HT1080 (cell line): ENCODE data around the gene TLX1. TPM values are rescaled to one million over a fixed set of nuclear protein-coding genes. Genes with fewer than 3 reads are reported as not detected.

Source experiments
- DNase-seq: peaks from one replicate; pipeline ENCODE4 v3.0.0-alpha.2; 2015; ENCODE audit warnings: low read depth
- total RNA-seq: library from RNA; depleted of rRNA; stranded (reverse); fragments of >200 nt; shearing (Covaris generic); gene quantifications from 2 replicates; pipeline ENCODE4 v1.2.3, GENCODE V29; 2014

TLX1 gene
- total RNA-seq, 1 experiment from 2014 or later, result not detected

DNA sequence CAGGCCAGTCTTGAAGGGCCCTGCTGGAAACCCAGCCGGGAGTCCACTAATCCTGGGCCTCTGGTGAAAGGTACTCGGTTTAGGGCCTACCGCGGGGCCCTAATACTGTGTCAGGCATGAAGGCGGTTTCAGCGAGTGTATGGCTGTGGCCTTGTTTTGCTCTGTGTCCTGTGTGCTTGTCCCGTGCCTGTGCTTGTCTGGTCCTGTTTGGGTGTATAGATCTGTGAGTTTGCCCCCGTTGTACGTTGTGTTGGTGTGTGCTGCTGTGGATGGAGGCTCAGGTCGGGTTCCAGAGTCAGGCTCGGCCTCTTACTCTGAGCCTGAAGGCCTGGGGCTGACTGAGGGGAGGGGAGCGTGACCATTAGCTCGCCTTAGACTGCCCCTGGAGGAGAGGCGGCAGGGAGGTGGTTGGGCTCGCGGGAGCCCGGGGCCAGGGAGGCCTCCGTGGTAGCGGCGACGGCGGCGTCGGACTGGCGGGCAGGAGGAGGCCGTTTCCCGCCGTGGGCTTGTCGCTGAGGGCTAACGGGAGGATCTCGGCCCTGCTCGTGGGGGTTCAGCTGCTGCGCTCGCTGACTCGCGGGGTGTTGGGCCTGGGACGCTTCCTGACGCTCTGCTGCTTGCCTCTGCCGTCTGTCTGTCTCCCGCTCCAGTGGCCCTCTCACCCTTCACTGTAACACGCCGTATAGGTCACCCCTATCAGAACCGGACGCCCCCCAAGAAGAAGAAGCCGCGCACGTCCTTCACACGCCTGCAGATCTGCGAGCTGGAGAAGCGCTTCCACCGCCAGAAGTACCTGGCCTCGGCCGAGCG is 2.6 kb downstream of the TLX1 start:
- no peak for DNase-seq

DNA sequence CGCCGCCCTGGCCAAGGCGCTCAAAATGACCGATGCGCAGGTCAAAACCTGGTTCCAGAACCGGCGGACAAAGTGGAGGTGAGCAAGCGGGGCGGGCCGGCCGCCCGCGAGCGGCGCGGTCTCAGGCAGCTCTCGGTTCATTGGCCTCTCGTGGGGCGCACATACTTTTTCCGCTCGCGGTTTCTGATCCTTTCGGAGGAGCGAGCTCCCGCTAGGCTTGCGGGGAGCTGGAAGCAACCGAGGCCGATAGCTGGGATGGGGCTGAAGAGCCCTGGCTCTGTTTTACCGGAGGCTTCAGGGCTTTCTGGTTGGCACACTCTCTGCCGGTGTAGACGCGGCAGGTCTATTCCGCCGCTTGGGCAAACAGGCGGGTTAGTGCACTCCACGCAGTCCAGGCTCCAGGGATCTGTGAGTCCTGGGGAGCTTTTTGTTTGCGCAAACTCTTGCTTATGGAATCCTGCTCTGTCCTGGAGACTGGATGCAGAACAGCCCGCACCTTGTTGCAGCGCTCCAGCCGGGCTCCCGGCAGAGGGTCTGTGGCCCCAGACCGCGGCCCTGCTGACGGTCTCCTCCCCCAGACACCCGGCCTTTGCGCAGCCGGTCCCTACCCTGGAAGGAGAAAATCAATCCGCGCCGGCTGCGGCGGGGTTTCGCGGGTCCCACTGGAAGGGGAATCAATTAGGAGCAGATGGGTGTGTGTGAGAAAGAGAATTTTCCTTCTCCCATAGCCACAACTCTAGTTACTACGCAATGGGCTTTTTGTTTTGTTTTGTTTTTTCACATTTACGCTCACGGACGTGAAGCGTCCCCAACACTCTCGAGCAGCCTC is 3.4 kb downstream of the TLX1 start:
- no peak for DNase-seq

DNA sequence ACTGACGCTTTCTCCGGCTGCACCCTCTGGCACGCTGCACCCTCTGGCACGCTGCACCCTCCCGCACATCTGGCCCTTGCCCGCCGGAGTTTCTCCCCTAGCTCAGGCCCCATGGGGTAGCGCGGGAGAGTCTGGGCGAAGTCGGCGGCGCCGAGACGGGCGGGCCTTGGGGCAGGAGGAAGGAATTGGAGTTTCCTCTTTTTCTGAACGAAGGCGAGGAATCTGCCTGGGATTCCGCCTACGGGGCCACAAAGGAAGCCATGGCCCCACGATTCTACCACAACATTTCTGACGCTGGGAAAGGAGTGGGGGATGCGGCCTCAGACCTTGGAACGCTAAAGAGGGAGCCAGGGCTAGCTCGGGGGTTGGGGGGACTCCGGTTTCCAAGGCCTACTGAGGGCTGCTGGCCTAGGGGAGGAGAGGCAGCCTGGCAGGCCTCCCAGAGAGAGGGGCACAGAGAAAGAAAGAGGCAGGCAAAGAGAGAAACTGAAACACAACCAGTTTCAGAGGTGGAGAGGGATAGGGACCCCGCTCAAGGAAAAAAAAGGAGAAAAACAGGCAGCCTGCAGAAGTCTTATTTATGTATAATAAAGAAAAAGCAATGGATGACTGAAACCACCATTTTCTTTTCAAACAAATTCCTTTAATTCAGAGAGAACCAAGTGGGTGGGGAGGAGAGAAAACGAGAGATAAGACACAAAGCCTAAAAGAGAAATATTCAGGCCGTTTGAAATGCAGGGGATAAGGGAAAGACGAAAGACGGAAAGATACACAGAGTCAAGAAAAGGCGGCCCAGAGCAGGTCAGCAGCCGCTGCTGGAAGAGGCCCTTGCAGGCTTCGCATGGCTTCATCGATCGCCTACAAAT is 4.3 kb downstream of the TLX1 start:
- DNase-seq, result no peak

DNA sequence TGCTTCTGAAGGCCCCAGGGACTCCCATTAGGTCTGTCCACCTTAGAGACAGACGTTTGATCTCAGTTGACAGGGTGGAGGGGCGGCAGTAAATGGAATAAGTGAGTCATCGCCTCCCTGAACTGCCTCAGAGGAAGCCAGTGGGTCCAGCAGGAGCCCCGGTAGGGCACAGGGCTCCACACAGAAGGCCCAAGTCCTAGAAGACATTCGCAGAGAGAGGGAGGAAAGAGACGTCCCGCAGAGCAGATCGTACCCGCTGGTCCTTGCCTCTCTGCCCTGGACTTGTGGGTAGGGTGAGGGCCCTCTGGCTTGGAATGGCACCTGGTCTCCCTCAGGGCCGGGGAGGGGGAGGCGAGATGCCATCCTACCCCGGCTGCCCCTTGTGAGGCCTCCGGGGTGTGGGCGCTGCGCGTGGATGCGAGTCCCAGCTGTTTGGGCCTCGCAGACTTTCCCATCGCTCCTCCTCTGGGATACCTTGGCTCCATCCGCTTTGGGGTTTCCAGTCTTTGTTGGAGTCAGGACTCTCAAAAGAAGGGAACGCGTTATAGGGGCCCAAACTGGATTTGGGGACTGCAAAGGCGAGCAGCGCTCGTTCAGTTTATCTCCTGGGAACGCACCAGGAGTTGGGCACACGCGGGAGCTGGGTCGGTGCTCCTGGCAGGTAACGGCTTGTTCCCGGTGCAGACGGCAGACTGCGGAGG is 5.1 kb downstream of the TLX1 start:
- peak; percentile 43 for DNase-seq

DNA sequence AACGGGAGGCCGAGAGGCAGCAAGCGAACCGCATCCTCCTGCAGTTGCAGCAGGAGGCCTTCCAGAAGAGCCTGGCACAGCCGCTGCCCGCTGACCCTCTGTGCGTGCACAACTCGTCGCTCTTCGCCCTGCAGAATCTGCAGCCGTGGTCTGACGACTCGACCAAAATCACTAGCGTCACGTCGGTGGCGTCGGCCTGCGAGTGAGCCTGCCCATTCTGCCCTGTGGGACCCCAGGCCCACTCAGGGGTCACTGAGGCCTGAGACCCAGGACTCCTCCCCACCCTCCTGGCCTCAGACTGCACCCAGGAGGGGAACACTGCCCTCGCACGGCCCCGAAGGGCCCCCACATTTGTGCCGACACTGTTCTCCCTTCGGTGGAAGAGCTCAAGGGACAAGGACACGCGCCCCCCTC is 5.6 kb downstream of the TLX1 start:
- DNase-seq, result no peak

DNA sequence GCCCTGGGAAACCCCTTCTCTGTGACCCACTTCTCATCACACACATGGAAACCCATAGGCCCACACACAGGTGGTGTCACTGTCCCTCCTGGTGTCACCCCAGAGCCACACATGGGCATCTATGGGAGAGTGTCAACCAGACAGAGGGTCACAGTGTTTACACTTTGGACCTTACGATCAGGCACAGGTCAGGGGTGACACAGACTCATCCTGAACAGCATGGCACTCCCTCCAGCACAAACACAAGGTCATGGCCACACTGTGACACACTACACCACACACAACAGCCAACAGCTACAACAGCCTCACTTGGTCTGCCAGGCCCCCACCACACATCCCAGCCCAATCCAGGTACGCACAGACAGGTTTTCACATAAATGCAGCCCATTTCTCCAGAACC is 6.2 kb downstream of the TLX1 start:
- no peak for DNase-seq

DNA sequence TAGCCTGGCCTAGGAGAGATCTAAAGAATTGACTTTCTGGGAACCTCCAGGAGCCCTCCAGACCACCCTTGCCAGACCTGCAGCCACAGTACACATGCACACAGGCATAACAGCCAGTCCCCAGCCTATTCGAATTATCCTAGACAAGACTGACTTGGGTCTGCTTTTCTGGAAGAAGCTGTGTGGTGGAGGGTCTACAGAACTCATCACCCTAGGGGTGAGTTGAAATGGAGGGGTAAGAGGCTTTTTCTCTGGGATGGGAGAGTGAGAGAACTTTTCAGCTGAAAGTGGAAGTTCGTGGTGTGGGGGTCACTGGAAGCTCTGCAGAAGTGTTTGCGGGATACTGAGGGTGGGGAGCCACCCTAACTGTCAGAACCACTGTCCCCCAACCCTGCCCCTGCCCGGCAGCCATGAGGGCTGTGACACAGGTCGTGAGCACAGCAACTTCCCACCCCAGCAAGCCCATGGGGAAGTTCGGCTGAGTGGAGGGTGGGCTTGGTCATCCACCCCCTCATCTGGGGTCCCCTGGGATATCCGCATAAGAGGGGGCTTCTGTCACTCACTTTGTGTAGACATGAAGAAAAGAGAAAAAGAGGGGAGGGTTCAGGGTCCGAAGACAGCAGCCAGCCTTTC is 7.8 kb downstream of the TLX1 start:
- no peak for DNase-seq

DNA sequence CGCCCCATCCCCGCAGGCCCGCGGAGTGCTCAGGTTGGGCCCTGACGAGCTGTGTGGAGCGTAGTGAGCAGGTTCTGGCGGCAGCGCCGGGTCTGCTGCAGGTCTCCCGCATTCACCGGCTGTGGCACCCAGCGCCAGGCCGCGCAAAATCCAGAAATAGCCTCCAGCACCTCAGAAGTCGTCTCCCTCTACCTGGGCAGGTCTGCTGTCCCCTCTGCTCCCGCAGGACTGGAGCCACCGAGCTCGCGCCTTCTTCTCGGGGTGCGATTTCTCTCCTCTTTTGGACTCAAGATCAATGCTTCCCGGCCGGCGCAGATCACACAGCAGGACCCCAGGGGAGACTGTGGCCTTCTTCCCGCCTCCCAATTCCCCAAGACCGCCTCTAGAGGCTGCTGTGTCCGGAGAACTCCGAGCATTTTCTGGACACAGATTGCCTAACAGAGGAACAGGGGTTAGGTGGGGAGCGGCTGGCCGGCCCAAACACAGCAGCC is 8.4 kb downstream of the TLX1 start:
- DNase-seq, result no peak

DNA sequence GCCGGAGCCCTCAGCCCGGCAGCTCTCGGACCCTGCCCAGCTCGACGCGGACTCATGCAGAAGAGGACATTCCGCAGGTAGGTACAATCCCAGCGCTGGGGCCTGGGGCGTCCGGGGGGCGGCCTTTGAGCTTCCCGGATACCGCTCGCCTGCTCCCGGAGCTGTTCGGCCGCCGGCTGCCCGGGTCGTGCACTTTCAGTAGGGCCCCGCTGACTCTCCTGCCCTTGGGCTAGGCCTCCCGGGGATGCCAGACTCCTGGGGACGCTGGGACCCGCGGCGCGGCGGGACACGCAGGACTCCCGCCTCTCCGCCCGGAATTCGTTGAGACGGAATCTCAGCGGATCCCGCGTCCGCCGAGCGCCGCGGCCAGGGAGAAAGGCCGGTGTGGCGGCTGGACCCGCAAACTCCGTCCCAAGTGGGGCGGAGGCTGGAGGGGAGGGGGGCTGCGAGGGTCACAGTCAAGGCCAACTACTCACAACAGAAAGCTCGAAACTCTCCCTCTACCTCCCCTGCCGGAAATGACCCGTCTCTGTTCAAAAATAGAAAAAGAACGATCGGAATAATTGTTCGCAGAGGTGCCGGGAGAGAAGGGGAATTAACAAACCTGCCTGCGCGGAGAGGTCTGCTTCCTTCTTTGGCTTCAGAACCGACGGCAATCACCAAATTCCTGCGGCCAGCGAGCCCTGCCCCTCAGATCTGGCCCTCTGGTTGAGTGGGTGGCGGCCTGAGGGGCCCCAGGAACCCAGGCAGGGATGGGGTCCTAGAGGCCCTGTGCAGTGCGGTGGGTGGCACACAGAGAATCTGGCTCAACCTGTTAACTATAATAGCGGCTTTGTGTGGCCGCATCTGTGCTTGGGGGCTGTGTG is 9.2 kb downstream of the TLX1 start:
- no peak for DNase-seq

DNA sequence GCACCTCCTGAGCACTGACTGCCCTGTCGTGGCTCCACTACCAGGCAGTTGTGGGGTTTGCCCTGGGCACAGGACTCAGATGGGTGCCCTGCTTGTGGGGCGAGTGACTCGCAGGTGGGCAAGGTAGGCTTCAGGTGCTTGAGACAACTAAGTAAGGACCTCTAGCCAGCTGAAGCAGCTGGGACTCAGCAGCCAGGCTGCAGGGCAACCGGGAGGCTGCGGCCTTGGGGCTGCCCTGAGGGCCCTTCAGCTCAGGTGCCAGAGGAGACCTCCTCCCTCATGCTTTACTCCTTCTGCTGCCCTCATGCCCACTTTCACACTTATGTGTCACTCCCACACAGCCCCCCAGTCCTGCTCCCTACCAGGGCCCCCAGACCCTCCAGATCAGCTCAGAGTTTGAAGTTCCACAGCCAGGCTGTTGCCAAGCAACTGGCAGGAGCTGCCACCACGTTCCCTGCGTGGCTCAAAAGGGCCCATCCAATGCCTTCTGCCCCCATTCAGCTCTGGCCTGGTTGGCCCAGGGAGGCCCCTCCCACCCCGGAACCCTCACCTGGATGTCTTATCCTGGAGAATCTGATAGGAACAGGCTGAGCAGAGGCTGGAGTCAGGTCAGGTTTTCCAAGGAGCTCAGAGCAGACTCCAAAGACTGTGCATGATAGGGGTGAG is 10.0 kb downstream of the TLX1 start:
- DNase-seq, result no peak

DNA sequence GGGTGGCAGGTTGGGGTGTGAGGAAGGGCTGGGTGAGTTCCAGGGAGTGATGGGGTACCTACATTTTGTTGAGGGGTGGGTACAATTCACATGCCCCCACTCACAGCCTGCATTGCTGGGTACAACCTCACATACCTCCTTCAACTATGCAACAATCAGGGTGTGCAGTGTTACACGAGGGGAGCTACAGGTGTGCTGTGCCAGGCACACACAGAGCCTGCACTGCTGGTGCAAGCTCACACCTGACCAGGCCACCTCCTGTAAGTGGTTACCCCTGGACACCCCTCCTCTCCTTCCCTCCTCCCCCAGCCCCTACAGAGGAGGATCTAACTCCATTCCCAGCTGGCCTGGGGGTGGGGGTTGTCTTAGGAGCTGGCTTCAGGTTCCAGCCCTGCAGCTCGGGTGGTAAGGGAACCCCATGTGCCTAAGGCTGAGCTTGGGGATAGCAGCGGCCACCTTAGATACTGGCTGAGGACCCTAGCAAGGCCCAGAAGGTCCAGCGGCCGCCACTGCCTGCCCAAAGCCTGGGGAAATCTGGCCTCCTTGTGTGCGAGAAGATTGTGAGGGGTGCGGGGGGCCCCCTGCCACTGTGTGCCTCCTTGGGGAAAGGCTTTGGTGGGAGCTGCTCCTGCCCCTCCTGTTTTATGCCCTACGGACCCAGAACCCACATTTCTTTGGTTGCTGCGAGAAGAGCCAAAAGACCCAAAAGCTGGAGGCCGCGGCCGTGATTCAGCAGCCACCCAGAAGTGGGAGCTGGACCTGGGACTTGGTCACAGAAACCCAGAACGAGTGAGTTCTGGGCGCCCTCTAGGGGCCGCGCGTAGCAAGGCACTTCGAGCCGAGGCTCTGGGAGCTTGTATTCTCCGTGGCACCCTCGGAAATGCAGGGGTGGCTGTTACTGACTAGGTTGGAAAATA is 10.8 kb downstream of the TLX1 start:
- DNase-seq, result peak; percentile 80

DNA sequence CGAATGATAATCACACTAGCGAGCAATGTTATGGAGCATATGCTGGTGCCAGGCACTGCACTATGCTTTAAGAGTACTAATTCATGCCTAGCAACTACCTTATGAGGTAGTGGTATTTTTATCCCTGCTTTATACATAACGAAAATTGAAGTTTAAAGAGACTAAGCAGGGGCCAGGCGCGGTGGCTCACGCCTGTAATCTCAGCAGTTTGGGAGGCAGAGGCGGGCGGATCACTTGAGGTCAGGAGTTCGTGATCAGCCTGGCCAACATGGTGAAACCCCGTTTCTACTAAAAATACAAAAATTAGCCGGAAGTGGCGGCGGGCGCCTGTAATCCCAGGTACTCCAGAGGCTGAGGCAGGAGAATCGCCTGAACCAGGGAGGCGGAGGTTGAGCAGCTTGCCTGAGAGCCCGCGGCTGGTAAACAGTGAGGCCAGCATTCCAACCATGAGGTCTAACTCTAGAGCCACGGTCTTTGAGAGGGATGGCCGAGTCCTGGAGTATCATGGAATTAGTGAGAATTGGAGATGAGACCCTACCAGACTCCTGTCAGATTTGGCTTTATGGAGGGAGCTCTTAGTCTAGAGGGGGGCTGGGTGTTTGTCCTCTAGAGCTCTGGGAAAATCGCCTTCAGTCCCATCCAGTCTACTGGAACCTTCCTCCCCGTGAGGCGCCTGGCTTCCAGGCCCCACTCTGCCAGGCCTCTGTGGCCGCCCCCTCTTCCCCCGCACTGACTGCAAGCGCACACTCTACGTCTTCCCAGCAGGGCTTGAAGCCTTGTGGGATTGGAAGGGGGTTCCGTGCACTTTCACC is 11.6 kb downstream of the TLX1 start:
- DNase-seq, result no peak

DNA sequence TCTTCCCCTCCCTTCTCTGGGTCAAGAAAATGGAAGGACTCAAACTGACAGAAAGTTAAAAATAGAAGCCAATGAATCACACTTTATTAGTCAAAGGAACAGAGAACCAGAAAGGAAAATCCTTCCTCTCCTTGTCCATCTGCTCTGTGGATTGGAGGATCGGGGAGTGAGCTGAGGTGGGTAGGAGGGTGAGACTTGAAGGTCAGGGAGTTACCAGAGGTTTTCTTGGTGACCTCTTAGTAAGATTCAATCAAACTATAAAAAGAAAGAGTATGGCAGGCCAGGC is 12.2 kb downstream of the TLX1 start:
- peak; percentile 17 for DNase-seq

DNA sequence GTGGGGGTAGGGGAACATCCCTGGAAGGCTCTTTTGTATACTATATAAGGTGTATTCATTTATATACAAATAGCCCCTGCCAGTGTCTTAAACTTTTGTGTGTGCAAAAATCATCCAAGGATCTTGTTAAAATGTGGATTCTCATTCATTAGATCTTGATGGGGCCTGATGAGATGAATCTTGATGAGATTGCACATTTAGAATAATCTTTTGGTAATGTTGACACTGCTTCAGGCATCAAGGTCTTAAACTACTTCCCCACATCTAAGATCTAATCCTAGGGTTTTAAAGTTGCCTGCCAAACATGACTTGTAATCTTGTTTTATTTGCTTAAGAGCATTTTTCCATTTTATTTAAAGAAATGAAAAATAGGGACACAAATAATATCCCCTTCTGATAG is 13.0 kb downstream of the TLX1 start:
- DNase-seq, result no peak

DNA sequence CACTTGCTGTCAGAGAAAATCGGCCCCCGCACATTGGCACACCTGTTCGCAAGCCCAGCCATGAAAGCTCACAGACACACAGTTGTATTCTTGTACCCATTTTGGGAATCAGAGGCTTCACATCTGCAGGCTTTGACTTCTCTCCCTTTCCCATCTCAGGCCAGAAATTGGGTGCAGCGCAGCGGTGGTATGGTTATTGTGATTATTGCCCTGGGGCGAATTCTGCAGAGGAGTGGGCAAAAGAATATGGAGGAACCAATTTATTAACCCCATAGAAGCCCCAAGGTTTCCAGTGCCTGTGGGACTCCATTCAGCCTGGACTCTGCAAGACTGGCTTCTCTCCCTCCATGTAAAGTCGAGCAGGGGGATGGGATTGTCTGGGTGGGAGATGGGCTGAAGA is 14.0 kb downstream of the TLX1 start:
- no peak for DNase-seq

DNA sequence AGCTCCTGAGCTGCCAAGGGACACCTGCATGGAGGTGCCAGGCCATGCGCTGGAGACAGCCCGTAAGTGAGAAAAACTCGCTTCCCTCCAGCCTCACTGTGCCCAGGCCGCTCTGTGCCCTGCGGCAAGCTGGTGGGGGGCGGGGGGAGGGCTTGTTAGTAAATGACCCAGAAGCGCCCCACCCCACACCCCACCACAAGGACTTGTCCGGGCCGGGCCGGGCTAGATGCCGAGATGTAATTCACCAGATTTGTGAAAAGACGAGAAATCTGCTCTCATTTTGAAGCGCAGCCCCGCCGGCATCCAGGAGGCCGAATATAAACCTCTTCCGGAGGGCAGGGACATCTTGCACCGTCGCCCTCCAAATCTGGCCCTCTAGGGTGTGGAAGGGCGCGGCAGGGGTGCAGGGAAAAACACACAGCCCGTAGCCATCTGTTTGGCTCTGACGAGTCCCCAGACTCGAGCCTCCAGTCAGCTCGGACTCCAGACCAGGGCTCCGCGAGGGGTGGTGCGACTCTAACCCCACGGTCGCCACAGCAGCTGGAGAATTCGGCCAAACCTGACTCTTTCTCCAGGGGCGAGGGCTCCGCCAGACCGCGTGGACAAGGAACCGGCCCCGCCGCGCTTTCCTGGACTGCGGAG is 14.8 kb downstream of the TLX1 start:
- no peak for DNase-seq
